SU-DHL-6 (cell line): ENCODE results near the gene BRICD5.

Experiments
- H2AFZ ChIP-seq: fragments of 200-600 bp; sonication (generic); 2 replicates; pipeline ENCODE4 v1.6.1; 2014; ENCODE audit warnings: low read depth, mild to moderate bottlenecking, moderate library complexity, mixed read lengths, antibody characterized with exemption, low read length; ENCODE audit not compliant: severe bottlenecking
- H3F3A ChIP-seq: fragments of 200-600 bp; shearing (Covaris generic); 2 replicates; pipeline ENCODE4 v1.6.0; 2016; ENCODE audit warnings: antibody characterized with exemption, mild to moderate bottlenecking; ENCODE audit not compliant: insufficient read depth
- H3K27ac ChIP-seq: fragments of 200-600 bp; sonication (generic); 2 replicates; pipeline ENCODE4 v1.5.1; 2016; ENCODE audit warnings: low read depth, mild to moderate bottlenecking, low read length, moderate library complexity, mixed read lengths
- H3K27me3 ChIP-seq: fragments of 200-600 bp; sonication (generic), shearing (Covaris generic); 2 replicates; pipeline ENCODE4 v1.6.0; 2014; ENCODE audit warnings: mild to moderate bottlenecking, low read length
- H3K36me3 ChIP-seq: fragments of 200-600 bp; sonication (generic); 2 replicates; pipeline ENCODE4 v1.6.1; 2014; ENCODE audit warnings: mild to moderate bottlenecking, low read length, mixed read lengths
- H3K4me2 ChIP-seq: fragments of 300-600, 200-600 bp; shearing (Covaris generic), sonication (generic); 2 replicates; pipeline ENCODE4 v1.6.0; 2014; ENCODE audit warnings: low read length, low read depth, mild to moderate bottlenecking; ENCODE audit not compliant: poor library complexity, severe bottlenecking
- H3K4me3 ChIP-seq: fragments of 200-600 bp; sonication (generic); 2 replicates; pipeline ENCODE4 v1.5.1; 2014; ENCODE audit warnings: antibody characterized with exemption, low read length, mild to moderate bottlenecking, mixed read lengths; ENCODE audit not compliant: insufficient read depth, poor library complexity, severe bottlenecking
- H3K79me2 ChIP-seq: fragments of 200-600 bp; sonication (generic); 2 replicates; pipeline ENCODE4 v1.6.1; 2014; ENCODE audit warnings: mild to moderate bottlenecking, low read length, moderate library complexity; ENCODE audit not compliant: insufficient read depth
- H3K9ac ChIP-seq: fragments of 200-600 bp; sonication (generic); 2 replicates; pipeline ENCODE4 v1.7.0; 2014; ENCODE audit warnings: mild to moderate bottlenecking, low read length
- H3K9me2 ChIP-seq: fragments of 200-600 bp; sonication (generic); replicated peaks from 2 replicates; pipeline ENCODE4 v1.6.1; 2014; ENCODE audit warnings: low read length; ENCODE audit not compliant: insufficient read depth
- H3K9me3 ChIP-seq: fragments of 200-600 bp; sonication (generic); 2 replicates; pipeline ENCODE4 v1.6.1; 2014; ENCODE audit warnings: low read length, mixed read lengths; ENCODE audit not compliant: insufficient read depth
- H4K20me1 ChIP-seq: fragments of 200-600 bp; sonication (generic); 2 replicates; pipeline ENCODE4 v1.6.1; 2014; ENCODE audit warnings: low read depth, mild to moderate bottlenecking, antibody characterized with exemption, low read length, moderate library complexity, mixed read lengths
- CTCF ChIP-seq: fragments of 200-600 bp; sonication (generic); IDR thresholded peaks from one replicate; pipeline ENCODE4 v1.5.1; 2017; ENCODE audit warnings: antibody characterized with exemption, mild to moderate bottlenecking, low read length, moderate library complexity; ENCODE audit not compliant: insufficient read depth, poor library complexity, severe bottlenecking
- EZH2phosphoT487 ChIP-seq: fragments of 200-600 bp; sonication (generic), shearing (Covaris generic); conservative IDR thresholded peaks from 2 replicates; pipeline ENCODE4 v1.6.1; 2018; ENCODE audit warnings: mild to moderate bottlenecking, antibody characterized with exemption, low read length, moderate library complexity, mixed read lengths

The BRICD5 gene

DNA sequence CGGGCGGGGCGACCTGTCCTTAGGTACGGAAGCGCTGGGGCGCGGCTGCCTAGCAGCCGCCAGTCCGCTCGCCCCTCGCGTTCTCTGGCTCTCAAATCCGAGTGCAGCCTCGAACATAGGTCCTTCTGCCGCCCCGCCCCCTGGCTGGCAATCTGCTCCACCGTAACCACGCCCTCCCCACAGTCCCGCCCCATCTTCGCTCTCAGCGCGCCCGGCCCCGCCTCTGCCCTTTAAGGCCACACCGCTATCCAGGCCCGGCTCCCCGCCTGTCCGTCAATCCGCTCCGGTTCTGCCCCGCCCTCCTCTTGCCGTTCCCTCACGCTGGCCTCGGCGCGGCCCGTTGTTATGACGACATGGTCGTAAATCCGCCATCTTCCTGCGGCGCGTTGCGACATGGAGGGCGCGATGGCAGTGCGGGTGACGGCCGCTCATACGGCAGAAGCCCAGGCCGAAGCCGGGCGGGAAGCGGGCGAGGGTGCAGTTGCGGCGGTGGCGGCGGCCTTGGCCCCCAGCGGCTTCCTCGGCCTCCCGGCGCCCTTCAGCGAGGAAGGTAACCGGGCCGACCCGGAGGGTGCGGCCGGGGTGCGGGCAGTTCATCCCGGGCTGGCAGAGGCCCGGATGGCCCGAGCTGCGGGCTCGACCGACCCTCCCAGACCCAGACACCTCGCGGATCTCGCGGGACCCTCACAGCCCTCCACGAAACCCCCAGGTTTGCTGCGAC is 12.7 kb upstream of the BRICD5 start, which contains the start of gene E4F1:
Gene E4F1 (plus strand): TSS at position 371 of the 721 bp plus-strand sequence. CDS start 23 bp downstream, at position 394.
- Histone ChIP-seq H3K36me3 (no peaks in the 10 kb centered on the region), H3K27me3 (no peaks in the 10 kb centered on the region), H4K20me1 (no peaks in the 10 kb centered on the region), H2AFZ (peak within 1 kb of the TSS; percentile 71), H3K9me3 (no peaks in the 10 kb centered on the region), H3K79me2 (peaks cover 42% of the 10 kb centered on the region), H3K27ac (peak within 1 kb of the TSS; percentile 70), H3F3A (peaks cover 4% of the 10 kb centered on the region; the same call in 1 of the 2 replicates), H3K9ac (peak within 1 kb of the TSS; percentile 97), H3K4me3 (peak within 1 kb of the TSS; percentile 92), H3K9me2 (no peaks in the 10 kb centered on the region), H3K4me2 (peak within 1 kb of the TSS; percentile 80)
- TF ChIP-seq CTCF (no peak), EZH2phosphoT487 (no peak)

DNA sequence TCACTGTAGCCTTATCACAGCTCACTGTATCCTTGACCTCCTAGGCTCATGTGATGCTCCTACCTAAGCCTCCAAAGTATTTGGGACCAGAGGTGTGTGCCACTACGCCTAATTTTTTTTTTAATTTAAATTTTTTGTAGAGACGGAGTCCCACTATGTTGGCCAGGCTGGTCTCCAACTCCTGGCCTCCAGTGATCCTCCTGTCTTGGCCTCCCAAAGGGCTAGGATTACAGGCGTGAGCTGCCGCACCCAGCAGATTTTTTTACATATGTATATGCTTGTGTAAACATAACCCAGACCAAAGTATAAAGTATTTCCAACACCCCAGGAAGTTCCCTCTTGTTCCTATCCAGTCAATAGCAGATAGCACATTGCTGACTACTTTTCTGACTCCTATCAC is 5.7 kb upstream of the BRICD5 start:
- H3K27me3 ChIP-seq: no peaks in the 10 kb centered on the region
- H3K4me2 ChIP-seq: no peak overlapping the region
- H3K9me3 ChIP-seq: no peaks in the 10 kb centered on the region
- no peak overlapping the region for H3K27ac ChIP-seq
- no peak overlapping the region for H2AFZ ChIP-seq
- no peak for TF ChIP-seq EZH2phosphoT487
- TF ChIP-seq CTCF: no peak
- no peaks in the 10 kb centered on the region for H4K20me1 ChIP-seq
- no peak overlapping the region for H3K9ac ChIP-seq
- H3K36me3 ChIP-seq: no peaks in the 10 kb centered on the region
- H3F3A ChIP-seq: peaks cover 13% of the 10 kb centered on the region; the same call in 1 of the 2 replicates
- no peak overlapping the region for H3K4me3 ChIP-seq
- no peaks in the 10 kb centered on the region for H3K9me2 ChIP-seq
- peaks cover 18% of the 10 kb centered on the region for H3K79me2 ChIP-seq

DNA sequence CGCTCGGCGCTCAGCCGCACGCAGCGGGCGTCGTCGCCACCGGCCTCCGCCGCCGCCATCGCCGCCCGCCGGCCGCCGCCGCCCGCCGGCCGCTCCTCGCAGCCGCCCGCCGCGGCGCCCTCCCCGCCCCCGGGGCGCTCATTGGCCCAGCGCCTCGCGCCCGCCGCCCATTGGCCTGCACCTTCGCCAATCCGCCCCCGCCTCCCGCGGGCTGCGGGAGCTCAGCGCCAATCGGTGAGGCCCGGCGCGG is 4.0 kb upstream of the BRICD5 start, which contains the start of gene PGP:
Gene PGP (minus strand): TSS at position 122 of the 250 bp plus-strand sequence. CDS start 63 bp downstream, at position 59.
- Histone ChIP-seq H3K79me2 (peaks cover 18% of the 10 kb centered on the region), H2AFZ (peak within 1 kb of the TSS; percentile 83), H3F3A (peaks cover 16% of the 10 kb centered on the region; the same call in 1 of the 2 replicates), H3K27me3 (no peaks in the 10 kb centered on the region), H3K9me3 (no peaks in the 10 kb centered on the region), H3K9ac (peak within 1 kb of the TSS; percentile 98), H3K4me3 (peak within 1 kb of the TSS; percentile 99), H3K27ac (peak within 1 kb of the TSS; percentile 80), H4K20me1 (no peaks in the 10 kb centered on the region), H3K9me2 (no peaks in the 10 kb centered on the region), H3K4me2 (peak within 1 kb of the TSS; percentile 77), H3K36me3 (no peaks in the 10 kb centered on the region)
- TF ChIP-seq EZH2phosphoT487 (no peak), CTCF (no peak)
